Stimulated activated CD4-positive, alpha-beta T cell treated with anti-CD3 and anti-CD28 coated beads, Interleukin-15, amount 100 ng/mL, for 24 hours (primary cell): ENCODE results near the gene HEXIM2.
"Not testable (repeated sequence)": the region's sequence is repeated elsewhere in the genome, so short reads cannot be mapped to it uniquely, and the experiment has no call there.

Experiments
- DNase-seq: peaks from one replicate; pipeline ENCODE4 v3.0.0-alpha.2; 2020

The HEXIM2 gene

GRCh38 chr17:45161288-45162024 lies at the start of gene HEXIM2:
Gene HEXIM2, plus strand, starts transcription at chr17:45161875. Its CDS starts 919 bp downstream, at chr17:45162794.
- peak; percentile 97 for DNase-seq

DNA sequence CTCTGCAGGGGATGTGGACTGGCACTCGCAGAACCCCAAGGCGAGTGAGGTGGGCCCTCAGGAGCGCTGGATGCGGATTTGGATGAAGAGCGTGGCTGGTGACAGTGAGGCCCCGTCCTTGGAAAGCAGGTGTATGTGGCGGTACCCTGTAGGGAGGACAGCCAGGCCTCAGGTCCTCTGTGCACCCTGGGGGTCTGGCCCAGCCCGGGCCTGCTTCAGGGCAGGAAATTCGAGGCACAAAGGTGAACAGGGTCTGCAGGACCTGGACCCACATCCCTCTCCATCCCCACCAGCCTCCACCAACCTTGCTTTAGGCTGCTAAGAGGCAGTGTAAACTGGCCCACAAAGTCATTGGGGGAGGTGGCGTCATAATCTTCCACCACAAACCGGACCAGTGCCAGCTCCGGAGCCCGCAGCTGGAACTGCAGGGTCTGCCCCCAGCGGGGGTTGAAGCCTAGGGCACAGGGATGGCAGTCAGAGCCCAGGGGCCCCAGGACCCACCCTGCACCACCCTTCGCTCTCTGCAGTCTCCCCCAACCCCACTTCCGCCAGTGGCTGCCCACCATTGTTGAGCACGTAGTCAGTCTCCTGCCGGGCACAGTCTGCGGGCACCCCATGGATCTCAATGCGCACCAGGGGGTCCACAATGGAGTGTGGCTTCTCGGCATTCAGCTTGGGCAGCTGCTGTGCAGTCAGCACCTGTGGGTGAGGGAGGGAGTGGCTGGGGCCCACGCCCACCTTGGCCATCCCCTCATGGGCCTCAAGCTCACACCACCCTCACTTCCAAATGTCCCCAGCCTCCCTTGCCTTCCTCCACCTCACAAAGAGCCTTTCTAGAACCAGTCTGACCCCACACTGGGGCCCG lies 48.9 kb upstream of the HEXIM2 start:
- DNase-seq = no peak

DNA sequence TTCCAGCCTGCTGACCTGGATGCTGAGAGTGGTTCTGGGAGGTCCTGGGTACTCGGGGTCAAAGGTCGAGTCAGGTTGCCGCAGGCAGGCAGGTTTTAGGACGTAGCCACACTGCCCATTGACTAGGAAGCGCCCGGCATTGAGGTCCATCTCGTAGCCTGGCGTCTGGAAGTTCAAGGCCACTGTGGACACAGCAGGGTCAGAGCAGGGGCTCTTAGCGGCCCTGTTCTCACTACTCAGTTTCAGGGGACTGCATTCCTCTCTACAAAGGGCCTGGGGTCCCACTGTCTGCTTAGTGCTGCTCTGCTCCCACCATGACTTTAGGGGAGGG lies 48.3 kb upstream of the HEXIM2 start:
- DNase-seq = no peak

- no peak for DNase-seq
Observed at GRCh38 chr17:45114117-45114932, 47.4 kb upstream of the HEXIM2 start.

GRCh38 chr17:45115015-45115625 lies 46.6 kb upstream of the HEXIM2 start:
- no peak for DNase-seq

DNA sequence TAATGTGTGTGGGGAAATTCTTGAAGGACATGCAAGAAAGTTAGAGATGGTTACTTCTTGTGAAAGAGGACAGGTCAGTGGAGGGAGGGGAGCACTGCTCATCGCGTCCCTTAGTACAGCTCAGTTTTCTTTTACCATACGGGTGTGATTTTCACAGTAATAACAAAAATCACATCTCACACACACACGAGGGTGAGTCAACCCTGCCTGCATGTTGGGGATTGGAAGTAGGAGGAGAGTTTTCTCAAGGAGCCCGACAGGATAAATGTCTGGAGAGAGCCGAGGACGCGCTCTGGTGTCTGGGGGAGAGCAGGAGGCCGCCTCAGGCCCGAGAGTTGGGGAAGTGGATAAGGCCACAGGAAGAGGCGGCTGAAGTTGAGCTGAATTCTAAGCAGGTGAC lies 45.8 kb upstream of the HEXIM2 start:
- DNase-seq = no peak

GRCh38 chr17:45116434-45117016 lies 45.1 kb upstream of the HEXIM2 start:
- no peak for DNase-seq

- DNase-seq = no peak
Observed at GRCh38 chr17:45117334-45117733, 44.3 kb upstream of the HEXIM2 start.

DNA sequence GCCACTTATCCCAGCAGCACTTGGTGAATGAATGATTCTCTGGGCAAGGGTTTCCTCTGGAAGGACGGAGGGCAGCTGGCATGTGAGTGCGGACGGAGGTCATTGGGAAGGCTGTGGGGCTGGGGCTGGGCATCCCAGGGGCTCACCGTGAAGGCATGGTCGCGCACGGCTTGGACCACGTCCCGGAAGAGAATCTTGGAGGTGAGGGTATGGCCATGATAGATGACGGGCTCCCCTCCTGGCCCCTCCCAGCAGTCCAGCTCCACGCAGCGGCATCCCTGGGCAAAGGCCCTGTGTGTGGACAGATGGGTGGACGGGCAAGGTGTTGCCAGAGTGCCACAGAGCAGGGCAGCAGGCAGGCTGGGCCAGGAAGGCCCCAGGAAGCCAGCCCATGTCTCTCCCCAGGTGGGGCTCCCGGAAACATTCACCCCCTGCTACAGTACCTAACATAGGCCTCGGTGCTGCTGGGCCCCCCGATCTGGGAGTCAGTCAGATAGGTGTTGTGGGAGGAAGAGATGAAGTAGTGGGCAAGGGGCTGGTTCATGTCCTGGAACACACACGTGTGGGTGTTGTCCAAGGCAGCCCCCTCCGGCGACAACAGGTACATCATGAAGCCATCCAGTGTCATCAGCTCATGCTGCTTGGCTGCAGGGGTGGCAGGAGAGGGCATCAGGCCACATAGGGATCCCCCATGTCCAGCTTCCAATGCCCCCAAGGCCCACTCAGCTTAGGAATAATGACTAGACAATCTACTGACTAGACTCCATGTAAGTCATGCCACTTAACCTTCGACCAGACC lies 43.6 kb upstream of the HEXIM2 start:
- DNase-seq = no peak

- DNase-seq = no peak
Observed at GRCh38 chr17:45118691-45119090, 43.0 kb upstream of the HEXIM2 start.

GRCh38 chr17:45119964-45120363 lies 41.7 kb upstream of the HEXIM2 start:
- DNase-seq = no peak

DNA sequence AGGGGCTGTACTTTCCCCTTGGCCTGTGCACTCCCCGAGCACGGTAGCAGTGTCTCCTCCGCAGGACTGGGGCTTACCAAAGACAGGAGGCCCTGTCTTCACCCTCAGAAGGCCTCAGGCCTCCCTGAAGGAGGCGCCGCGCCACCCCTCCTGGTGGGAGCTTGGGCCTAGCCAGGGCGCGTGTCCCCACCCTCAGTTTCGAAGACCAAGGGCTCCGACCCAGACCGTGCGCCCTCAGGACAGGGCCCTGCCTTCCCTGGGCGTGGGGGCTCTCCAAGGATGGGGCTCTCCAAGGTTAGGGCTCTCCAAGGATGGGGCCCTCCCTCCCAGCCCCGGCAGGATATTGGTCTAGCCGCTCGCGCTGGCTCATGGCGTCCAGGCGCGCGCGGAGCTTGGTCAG lies 41.1 kb upstream of the HEXIM2 start:
- no peak for DNase-seq

- no peak for DNase-seq
Observed at GRCh38 chr17:45121055-45121454, 40.6 kb upstream of the HEXIM2 start.

DNA sequence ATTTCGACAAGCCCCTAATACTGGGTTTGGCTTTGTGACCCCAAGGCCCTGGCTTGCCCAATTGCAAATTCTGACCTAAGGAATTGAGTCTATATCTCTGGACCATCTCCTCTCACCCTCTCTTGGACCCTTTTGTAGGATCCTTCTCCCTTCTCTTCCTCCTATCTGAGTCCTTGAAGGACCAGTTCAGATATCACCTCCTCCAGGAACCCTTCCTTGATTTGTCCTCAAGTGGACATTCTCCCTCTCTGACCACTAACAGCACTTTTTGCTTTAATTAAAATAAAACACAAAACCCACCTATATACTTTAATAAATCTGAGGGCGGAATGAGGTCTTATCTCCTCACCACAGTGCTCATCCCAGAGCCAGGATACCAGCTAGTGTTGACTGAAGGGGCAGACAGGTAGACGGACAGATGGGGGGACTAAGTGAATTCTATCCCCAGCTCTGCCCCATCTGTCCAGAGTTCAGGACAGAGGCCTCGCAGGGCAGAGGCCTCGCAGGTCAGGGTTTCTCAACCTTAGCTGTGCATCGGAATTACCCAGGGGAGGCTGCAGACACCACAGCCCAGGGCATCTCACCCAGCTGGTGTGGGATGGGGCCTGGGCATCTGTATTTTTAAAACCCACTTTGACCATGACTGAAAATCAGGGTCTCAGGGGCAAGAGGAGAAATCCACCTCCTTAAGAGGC lies 38.5 kb upstream of the HEXIM2 start:
- no peak for DNase-seq

DNA sequence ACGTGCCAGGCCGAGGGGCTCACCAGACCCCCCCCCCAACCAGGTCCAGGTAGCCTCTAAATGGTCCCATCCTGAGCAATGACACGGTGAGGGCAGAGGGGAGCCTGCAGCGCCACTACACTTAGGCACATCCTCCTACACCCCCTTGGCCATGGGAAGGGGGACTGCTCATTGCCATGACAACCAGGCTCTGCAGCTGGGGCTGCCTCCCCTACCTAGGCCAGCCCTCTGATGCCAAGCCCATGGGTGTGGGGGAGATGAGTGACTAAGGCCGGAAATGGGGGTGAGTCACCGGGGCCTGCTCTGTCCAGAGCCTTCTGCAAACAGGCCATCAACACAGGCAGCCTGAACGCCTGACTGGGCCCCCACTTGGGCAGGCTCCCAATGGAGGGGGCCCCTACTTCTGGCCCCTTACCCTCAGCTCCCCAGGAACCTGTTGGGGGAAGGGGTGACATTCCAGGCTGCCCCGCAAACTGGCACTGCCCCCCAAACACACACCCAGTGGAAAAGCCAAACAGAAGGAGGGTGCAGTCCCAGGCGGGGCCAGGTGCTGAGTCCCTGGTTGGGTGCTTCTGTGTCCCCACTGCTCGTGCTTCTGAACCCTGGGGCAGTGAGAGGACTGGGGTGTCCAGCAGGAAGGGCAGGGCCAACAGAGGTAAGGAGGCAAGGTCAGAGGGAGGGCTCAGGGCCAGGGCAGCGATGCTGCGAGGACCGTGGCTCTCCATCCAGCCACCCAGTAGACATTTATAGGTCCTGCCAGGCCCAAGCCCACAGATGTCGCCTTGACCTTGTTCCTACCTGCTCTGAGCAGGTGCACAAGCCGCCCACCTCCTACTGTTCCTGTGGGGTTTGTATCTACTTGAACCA lies 37.5 kb upstream of the HEXIM2 start:
- DNase-seq = peak; percentile 35

DNA sequence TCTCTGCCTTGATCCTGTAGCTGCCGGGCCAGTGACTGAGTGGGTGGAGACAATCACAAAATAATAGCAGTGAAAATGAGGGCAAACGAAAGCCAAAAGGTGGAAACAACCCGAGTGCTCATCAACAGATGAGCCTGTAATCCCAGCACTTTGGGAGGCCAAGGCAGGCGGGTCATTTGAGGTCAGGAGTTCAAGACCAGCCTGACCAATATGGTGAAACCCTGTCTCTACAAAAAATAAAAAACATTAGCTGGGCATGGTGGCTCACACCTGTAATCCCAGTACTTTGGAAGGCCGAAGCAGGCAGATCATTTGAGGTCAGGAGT lies 36.9 kb upstream of the HEXIM2 start:
- not testable (repeated sequence) for DNase-seq

DNA sequence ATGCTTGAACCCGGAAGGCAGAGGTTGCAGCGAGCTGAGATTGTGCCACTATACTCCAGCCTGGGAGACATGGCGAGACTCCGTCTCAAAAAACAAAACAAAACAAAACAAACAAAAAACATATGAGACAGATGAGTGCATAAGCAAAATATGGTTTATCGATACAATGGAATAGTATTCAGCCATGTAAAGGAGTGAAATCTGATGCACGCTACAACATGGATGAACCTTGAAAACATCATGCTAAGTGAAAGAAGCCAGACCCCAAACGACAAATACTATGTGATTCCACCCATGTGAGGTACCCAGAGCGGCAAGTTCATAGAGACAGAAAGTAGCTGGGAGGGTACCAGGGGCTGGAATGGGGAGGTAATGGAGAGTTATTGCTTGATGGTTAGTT lies 36.2 kb upstream of the HEXIM2 start:
- DNase-seq = no peak

DNA sequence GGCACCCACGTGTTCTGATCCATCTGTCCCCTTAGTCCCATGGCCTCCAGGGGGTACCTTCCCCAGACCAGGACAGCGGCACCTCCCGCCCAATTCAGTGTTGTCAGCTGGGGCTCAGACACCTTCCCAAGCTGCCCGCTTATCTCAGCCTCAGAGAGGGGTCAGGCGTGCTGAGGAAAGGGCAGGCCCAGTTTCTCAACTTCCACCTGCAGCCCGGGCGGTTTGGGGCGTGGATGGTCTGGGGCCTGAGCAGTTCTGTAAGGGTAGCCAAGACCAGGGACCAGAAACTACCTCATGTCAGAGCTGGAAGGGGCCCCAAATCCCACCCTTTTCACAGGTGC lies 34.5 kb upstream of the HEXIM2 start:
- DNase-seq = no peak

- no peak for DNase-seq
Observed at GRCh38 chr17:45127548-45128300, 34.0 kb upstream of the HEXIM2 start.

- no peak for DNase-seq
Observed at GRCh38 chr17:45128331-45128730, 33.3 kb upstream of the HEXIM2 start.
